ENCODE data around the gene SDHAF2.
"Not testable (repeated sequence)": the region's sequence is repeated elsewhere in the genome, so short reads cannot be mapped to it uniquely, and the experiment has no call there.

- not testable (repeated sequence) for TF ChIP-seq SIN3A (IDR thresholded peaks at IDR 0.05; ENCODE audit: borderline replicate concordance, insufficient read depth, low read depth, low read length); POLR2AphosphoS5 (IDR thresholded peaks at IDR 0.05; ENCODE audit: low read depth, low read length)
- TF ChIP-seq, protein P1, sequence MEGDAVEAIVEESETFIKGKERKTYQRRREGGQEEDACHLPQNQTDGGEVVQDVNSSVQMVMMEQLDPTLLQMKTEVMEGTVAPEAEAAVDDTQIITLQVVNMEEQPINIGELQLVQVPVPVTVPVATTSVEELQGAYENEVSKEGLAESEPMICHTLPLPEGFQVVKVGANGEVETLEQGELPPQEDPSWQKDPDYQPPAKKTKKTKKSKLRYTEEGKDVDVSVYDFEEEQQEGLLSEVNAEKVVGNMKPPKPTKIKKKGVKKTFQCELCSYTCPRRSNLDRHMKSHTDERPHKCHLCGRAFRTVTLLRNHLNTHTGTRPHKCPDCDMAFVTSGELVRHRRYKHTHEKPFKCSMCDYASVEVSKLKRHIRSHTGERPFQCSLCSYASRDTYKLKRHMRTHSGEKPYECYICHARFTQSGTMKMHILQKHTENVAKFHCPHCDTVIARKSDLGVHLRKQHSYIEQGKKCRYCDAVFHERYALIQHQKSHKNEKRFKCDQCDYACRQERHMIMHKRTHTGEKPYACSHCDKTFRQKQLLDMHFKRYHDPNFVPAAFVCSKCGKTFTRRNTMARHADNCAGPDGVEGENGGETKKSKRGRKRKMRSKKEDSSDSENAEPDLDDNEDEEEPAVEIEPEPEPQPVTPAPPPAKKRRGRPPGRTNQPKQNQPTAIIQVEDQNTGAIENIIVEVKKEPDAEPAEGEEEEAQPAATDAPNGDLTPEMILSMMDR (IDR thresholded peaks at IDR 0.05) = not testable (repeated sequence)
These were observed 46.1 kb upstream of the SDHAF2 start for GRCh38 chr11:61383859-61384258.

All from Panc1 (cell line).